Stimulated activated naive CD8-positive, alpha-beta T cell treated with anti-CD3 and anti-CD28 coated beads, Interleukin-15, amount 100 ng/mL, for 72 hours (primary cell): ENCODE results near the gene GTF2A1L.
"Not testable (repeated sequence)": the region's sequence is repeated elsewhere in the genome, so short reads cannot be mapped to it uniquely, and the experiment has no call there.

Experiments
- ATAC-seq: fragments of 150-1000 bp; cut with Tn5 transposase; 2 replicates; pipeline ENCODE4 v1.10.0; 2021; ENCODE audit warnings: mild to moderate bottlenecking, moderate library complexity
- DNase-seq, 2 donors: peaks; one replicate each; pipeline ENCODE4 v3.0.0; 2021 to 2022
- H3K27ac Mint-ChIP-seq, 2 donors: one replicate each; pipeline ENCODE4 v1.8.0; 2022; ENCODE audit warnings: mild to moderate bottlenecking in 2 of 2, mixed read lengths in 2 of 2, moderate library complexity in 2 of 2
- H3K27me3 Mint-ChIP-seq: one replicate; pipeline ENCODE4 v1.8.0; 2022; ENCODE audit warnings: mixed read lengths
- H3K4me1 Mint-ChIP-seq: one replicate; pipeline ENCODE4 v1.8.0; 2022; ENCODE audit warnings: mild to moderate bottlenecking, mixed read lengths
- H3K4me3 Mint-ChIP-seq, 2 donors: one replicate each; pipeline ENCODE4 v1.8.0; 2022; ENCODE audit warnings: mild to moderate bottlenecking in 2 of 2, mixed read lengths in 2 of 2, moderate library complexity in 1 of 2
- H3K9me3 Mint-ChIP-seq, 2 donors: one replicate each; pipeline ENCODE4 v1.8.0; 2022; ENCODE audit warnings: mixed read lengths in 2 of 2

The GTF2A1L gene

DNA sequence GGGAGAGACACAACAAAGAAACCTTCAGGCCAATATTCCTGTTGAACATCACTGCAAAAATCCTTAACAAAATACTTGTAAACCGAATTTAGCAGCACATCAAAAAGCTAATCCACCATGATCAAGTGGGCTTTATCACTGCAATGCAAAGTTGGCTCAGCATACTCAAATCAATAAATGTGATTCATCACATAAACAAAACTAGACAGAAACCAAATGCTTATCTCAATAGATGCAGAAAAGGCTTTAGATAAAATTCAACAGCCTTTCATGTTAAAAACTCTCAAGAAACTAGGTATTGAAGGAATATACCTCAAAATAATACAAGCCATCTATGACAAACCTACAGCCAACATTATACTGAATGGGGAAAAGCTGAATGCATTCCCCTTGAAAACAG, 20.6 kb downstream of the GTF2A1L start:
- no peak for ATAC-seq
- H3K4me1 Mint-ChIP-seq = no peaks in the 10 kb centered on the region
- peaks cover 27% of the 10 kb centered on the region for H3K27me3 Mint-ChIP-seq
- peaks cover 11 to 14% of the 10 kb centered on the region in 2 donors for H3K9me3 Mint-ChIP-seq
- no peak overlapping the region for H3K27ac Mint-ChIP-seq
- DNase-seq = no peak
- no peak overlapping the region for H3K4me3 Mint-ChIP-seq

DNA sequence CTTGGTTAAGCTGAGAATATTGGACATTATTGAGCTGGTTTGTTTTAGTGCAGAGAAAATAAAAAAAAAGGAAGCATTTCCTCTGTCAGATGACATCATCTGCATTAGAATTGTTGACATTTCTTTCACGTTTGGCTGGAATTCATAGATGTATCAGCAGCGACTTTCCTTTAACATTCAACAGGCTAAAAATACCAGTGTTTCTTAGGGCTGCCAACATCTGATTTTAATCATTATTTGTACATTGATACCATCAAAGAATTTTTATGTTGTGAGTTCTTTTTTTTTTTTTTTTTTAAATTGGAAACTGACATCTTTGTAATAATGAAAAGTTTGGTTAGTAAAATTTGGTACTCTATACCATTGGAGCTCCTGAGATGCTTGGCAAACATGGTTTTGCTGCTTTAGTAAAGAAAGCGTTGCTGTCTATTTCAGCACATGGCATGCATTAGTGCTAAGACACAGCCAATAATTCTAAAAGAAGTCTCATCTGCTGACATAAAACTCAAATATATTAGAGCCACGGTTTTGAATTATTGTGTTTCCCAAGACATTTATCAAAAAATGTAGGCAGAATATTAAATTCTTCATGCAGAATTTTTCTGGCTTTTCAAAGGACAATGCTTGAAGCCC, 33.6 kb downstream of the GTF2A1L start:
- H3K9me3 Mint-ChIP-seq = no peaks in the 10 kb centered on the region
- no peak overlapping the region for H3K4me3 Mint-ChIP-seq
- H3K27me3 Mint-ChIP-seq = no peaks in the 10 kb centered on the region
- no peak for DNase-seq
- H3K27ac Mint-ChIP-seq = no peak overlapping the region
- ATAC-seq = no peak
- H3K4me1 Mint-ChIP-seq = no peaks in the 10 kb centered on the region

DNA sequence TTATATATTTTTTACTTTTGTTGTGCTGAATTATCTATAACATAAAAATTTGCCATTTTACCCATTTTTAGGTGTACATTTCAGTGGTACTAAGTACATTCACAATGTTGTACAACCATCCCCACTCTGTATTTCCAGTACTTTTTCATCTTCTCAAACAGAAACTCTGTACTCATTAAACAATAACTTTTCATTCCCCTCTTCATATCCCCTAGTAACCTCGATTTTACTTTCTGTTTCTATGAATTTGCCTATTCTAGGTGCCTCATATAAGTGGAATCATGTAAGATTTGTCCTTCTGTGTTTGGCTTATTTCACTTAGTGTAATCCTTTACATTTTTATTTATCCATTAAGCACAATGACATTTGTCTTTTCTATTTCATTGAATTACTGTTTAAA, 51.3 kb downstream of the GTF2A1L start:
- Mint-ChIP-seq H3K4me3 (no peak overlapping the region), H3K27me3 (peaks cover 9% of the 10 kb centered on the region), H3K27ac (no peak overlapping the region), H3K9me3 (peaks cover 0 to 5% of the 10 kb centered on the region in 2 donors), H3K4me1 (no peaks in the 10 kb centered on the region)
- ATAC-seq = no peak
- DNase-seq = no peak

DNA sequence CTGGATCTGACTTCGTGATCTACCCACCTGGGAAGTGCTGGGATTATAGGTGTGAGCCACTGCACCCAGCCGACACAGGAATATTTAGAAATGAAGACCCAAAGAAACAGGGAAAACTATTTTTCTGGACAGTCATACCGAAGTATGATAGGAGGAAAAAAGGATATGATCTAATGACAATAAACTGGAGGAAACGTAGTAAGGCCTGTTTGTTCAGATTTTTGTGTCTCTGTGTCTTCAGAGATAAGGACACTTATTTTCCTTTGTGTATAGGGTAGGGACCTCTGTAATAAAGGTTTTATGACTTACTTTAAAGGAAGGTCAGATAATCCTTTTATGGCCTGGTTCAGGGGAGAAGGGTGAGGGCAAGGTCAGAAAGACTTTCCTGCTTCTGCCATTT, 55.9 kb downstream of the GTF2A1L start:
- no peaks in the 10 kb centered on the region for H3K4me1 Mint-ChIP-seq
- DNase-seq = no peak
- H3K9me3 Mint-ChIP-seq = no peaks in the 10 kb centered on the region
- no peak overlapping the region for H3K27ac Mint-ChIP-seq
- ATAC-seq = no peak
- peaks cover 8% of the 10 kb centered on the region for H3K27me3 Mint-ChIP-seq
- H3K4me3 Mint-ChIP-seq = no peak overlapping the region

DNA sequence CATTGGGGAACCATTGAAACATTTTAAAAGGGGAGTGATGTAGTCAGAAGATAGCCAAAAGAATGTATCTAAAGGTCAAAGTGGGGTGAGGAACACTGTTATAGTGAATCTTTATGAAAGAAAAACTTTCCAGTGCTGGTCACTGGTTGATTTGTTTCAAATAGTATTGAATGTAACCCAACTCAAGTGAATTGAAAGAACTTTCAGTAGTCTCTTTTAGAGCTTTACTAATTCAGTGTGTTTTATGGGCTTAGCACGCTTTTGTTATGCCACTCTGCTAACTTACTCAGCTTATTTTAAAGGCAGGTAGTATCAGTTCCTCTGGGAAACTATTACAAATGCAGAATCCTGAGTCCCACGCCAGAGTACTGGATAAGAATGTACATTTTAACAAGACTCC, 57.3 kb downstream of the GTF2A1L start:
- Mint-ChIP-seq H3K4me1 (no peaks in the 10 kb centered on the region), H3K27me3 (peaks cover 11% of the 10 kb centered on the region), H3K4me3 (no peak overlapping the region), H3K27ac (no peak overlapping the region), H3K9me3 (no peaks in the 10 kb centered on the region)
- DNase-seq = no peak
- ATAC-seq = no peak

DNA sequence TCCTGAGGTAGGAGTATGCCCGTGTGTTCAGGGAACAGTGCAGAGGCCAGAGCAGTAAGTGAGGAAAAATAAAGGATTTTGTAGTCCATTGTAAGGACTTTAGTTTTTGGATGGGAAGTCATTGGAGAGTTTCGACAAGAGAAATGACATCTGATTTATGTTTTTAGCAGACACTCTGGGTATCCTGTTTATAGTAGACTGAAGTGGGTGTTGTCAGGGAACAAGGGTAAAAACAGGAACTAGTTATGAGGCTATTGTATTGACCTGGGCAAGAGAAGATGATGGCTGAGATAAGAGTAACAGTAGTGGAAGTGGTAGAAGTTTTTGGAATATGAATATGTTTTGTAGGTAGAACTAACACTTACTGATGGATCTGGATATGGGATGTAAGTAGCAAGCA, 59.8 kb downstream of the GTF2A1L start:
- ATAC-seq = no peak
- DNase-seq = no peak
- no peak overlapping the region for H3K27ac Mint-ChIP-seq
- peaks cover 17% of the 10 kb centered on the region for H3K27me3 Mint-ChIP-seq
- H3K9me3 Mint-ChIP-seq = no peaks in the 10 kb centered on the region
- H3K4me3 Mint-ChIP-seq = no peak overlapping the region
- H3K4me1 Mint-ChIP-seq = no peaks in the 10 kb centered on the region

DNA sequence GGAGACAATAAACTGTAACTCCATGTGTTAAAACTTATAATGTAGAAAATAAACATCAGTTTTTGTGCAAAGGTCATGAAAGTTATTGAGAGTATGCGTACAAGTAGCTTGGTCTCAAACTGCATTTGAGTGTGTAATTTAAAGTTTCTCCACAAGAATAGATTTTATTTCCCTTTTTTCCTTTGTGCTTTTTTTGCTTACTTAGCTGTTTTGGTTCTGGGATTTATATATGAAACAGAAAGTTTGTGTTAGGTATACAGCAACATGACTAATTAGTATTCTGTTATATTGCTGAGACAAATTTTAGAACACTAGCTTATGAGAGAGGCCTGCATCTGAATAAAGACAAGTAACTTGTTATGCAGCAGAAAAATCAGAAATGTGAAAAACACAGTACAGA, 67.5 kb downstream of the GTF2A1L start:
- H3K27me3 Mint-ChIP-seq = peaks cover 4% of the 10 kb centered on the region
- no peaks in the 10 kb centered on the region for H3K9me3 Mint-ChIP-seq
- no peaks in the 10 kb centered on the region for H3K4me1 Mint-ChIP-seq
- ATAC-seq (no peak), DNase-seq (no peak)
- H3K4me3 Mint-ChIP-seq = no peak overlapping the region
- no peak overlapping the region for H3K27ac Mint-ChIP-seq

DNA sequence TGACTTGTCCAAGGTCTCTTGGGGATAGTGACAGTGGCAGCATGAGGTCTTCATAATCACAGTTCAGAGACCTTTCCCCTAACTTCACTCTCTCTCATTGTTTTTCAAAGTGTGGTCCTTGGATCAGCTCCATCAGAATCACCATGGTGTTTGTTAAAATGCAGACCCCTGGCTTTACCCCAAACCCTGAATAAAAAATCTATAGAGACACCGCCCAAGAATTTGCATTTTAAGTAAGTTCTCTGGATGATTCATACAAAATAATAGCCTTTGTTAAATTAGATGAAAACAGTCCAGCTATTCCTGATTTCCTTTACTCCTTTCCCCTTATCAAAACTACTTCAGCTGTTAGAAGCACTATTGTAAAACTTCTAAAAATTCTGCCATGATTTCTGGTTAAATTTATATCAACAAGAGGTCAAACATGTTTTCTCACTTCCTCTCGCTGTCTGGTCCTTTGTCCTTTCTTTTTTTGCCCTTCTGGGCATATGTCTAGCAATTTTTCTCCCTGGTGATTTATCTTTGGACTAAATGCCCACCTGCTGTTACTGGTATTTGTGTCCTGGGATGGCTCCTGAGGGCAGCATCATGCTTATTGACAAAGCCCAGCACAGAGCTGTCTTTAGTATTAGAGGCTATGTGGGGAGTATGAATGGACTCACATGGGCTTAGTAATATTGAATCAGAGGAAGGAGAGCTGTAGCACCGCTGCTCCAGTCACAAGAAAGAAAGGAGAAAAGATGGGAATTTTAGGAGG, 74.5 kb downstream of the GTF2A1L start:
- ATAC-seq (no peak), DNase-seq (no peak)
- no peaks in the 10 kb centered on the region for H3K4me1 Mint-ChIP-seq
- no peaks in the 10 kb centered on the region for H3K9me3 Mint-ChIP-seq
- no peak overlapping the region for H3K27ac Mint-ChIP-seq
- H3K27me3 Mint-ChIP-seq = no peaks in the 10 kb centered on the region
- H3K4me3 Mint-ChIP-seq = no peak overlapping the region

DNA sequence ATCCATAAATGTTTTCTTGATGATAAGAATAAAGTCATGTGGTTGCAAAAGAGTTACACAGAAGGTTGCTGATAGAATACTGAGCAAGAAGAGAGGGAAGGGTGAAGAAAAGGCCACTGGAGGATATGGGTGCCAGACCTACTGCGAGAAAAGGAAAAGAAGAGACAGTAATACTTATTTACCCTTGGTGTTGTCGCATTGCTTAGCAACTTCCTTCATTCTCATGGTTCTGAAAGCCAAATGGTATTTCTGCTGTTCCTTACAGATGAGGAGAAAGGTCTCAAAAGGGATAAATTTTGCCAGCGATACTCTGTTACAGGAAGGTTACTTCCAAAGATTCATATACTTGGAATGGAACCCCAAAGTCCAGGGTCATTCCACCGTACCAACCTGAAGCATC, 75.4 kb downstream of the GTF2A1L start:
- no peaks in the 10 kb centered on the region for H3K27me3 Mint-ChIP-seq
- H3K4me3 Mint-ChIP-seq = no peak overlapping the region
- H3K9me3 Mint-ChIP-seq = no peaks in the 10 kb centered on the region
- H3K4me1 Mint-ChIP-seq = no peaks in the 10 kb centered on the region
- ATAC-seq (no peak), DNase-seq (no peak)
- H3K27ac Mint-ChIP-seq = no peak overlapping the region

DNA sequence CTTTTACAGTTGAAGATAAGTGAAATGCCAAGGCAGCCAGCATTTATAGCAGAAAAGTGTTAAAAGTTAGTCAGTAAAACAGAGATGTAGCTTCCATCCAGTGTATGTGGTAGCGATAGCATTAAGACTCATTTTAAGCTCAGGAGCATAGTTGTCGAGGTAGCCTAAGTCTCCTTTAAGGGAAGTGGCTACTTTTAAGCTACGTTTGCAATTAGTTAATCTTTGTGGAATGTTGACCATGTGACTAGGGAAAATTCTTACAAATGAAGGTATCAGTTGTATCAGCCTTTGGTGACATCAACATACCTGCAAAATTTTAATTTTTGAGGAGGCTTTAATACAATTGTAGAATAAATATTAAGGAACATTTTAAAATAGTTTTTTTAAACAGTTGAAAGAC, 76.0 kb downstream of the GTF2A1L start:
- Mint-ChIP-seq H3K27ac (no peak overlapping the region), H3K9me3 (no peaks in the 10 kb centered on the region), H3K4me3 (no peak overlapping the region), H3K27me3 (no peaks in the 10 kb centered on the region), H3K4me1 (no peaks in the 10 kb centered on the region)
- DNase-seq (no peak), ATAC-seq (no peak)

DNA sequence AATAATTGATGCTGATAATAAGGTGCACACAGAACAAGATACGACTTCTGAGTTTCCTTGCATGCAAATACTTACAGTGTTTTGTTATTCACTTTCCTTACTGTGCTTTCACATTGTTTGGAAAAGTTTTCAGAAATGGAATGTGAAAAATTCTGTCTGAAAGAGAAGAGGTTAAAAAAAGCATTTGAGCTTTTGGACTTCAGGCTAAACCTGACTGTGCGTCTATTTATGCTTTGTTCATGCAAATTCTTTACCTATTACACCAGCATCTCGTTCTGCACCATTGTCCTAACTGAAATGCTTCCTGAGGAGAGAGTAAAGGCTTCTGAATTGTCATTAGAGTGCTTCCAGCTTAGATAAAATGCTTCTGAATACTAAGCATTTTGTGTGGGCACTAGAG, 76.5 kb downstream of the GTF2A1L start:
- DNase-seq (no peak), ATAC-seq (no peak)
- no peak overlapping the region for H3K4me3 Mint-ChIP-seq
- H3K27me3 Mint-ChIP-seq = no peaks in the 10 kb centered on the region
- no peaks in the 10 kb centered on the region for H3K9me3 Mint-ChIP-seq
- no peak overlapping the region for H3K27ac Mint-ChIP-seq
- no peaks in the 10 kb centered on the region for H3K4me1 Mint-ChIP-seq

DNA sequence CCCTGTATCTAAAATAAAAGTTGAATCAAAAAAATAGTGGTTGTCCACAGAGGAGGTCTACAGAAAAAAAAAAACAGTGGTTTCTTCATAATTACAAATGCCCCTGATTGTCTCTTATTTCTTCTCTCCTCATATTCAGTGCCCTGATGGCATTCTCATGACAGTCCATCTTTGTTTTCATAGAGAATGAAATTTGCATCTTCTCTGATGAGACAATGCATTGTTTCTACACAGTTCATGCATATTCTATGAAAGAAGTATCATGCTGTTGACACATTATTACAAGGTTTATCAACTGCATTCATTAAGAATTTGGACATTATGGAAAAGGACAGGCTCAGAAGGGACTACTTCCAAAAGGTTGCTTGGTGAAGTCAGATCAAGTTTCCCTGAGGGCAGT, 78.3 kb downstream of the GTF2A1L start:
- H3K9me3 Mint-ChIP-seq = no peaks in the 10 kb centered on the region
- no peaks in the 10 kb centered on the region for H3K27me3 Mint-ChIP-seq

DNA sequence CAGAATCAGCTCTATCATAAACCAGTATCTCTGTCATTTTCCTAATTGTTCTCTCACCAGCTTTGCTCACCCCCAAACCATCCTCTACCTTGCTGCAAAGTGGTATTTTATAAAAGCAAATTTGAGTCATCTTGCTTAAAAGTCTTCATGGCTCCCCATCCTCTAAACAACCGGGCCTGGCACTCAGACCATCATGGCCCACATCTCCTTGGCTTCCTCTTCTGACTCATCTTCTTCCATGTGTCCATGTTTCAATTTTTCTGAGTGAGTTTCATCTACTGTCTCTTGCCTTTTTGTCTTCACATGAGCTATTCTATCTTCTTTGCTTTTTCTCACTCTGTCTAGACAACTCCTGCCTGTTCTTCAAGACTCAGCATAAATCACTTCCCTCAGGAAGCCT, 79.2 kb downstream of the GTF2A1L start:
- DNase-seq (no peak), ATAC-seq (no peak)
- Mint-ChIP-seq H3K4me3 (no peak overlapping the region), H3K27ac (no peak overlapping the region), H3K27me3 (no peaks in the 10 kb centered on the region), H3K9me3 (no peaks in the 10 kb centered on the region), H3K4me1 (no peaks in the 10 kb centered on the region)

More for the DNA sequence above, 78.3 kb downstream of the GTF2A1L start:
- Mint-ChIP-seq H3K4me1 (no peaks in the 10 kb centered on the region), H3K27ac (no peak overlapping the region), H3K4me3 (no peak overlapping the region)
- ATAC-seq (no peak), DNase-seq (no peak)

DNA sequence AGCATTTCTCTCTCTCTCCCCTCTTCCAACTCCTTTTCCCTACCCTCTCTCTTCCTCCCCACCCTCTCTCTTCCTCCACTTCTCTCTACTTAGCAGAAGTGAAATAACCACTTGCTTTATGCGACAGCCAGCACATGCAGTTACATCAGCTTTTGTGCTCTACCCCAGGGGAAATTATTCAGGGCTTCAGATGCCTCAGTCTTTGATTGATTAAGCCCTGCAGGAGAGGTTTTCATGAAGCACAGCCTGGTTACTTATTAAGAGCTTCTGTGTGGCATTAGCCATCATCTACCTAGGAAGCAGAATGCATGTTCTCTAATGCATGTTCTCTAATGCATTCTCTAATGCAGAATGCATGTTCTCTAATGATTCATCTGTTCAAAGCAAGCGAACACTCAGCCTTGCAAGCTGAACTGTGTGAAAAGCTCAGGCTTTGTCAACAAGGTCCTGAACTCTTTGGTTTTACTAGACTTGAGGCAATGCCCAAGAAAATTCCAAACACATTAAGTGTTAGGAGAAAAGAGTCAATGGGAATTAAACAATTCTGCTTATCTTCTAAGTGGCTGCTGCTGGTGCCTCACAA, 81.8 kb downstream of the GTF2A1L start:
- no peak for ATAC-seq
- DNase-seq = no peak
- H3K27ac Mint-ChIP-seq = no peak overlapping the region
- H3K9me3 Mint-ChIP-seq = peaks cover 0 to 3% of the 10 kb centered on the region in 2 donors
- no peak overlapping the region for H3K4me3 Mint-ChIP-seq
- H3K27me3 Mint-ChIP-seq = no peaks in the 10 kb centered on the region
- no peaks in the 10 kb centered on the region for H3K4me1 Mint-ChIP-seq

DNA sequence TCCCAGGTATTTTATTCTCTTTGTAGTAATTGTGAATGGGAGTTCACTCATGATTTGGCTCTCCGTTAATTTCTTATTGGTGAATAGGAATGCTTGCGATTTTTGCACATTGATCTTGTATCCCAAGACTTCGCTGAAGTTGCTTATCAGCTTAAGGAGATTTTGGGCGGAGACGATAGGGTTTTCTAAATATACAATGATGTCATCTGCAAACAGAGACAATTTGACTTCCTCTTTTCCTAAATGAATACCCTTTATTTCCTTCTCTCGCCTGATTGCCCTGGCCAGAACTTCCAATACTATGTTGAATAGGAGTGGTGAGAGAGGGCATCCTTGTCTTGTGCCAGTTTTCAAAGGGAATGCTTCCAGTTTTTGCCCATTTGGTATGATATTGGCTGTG, 86.0 kb downstream of the GTF2A1L start:
- not testable (repeated sequence) for H3K27me3 Mint-ChIP-seq, ATAC-seq, H3K27ac Mint-ChIP-seq, H3K4me1 Mint-ChIP-seq, DNase-seq, H3K4me3 Mint-ChIP-seq
- H3K9me3 Mint-ChIP-seq = peaks cover 12 to 15% of the 10 kb centered on the region in 2 donors

DNA sequence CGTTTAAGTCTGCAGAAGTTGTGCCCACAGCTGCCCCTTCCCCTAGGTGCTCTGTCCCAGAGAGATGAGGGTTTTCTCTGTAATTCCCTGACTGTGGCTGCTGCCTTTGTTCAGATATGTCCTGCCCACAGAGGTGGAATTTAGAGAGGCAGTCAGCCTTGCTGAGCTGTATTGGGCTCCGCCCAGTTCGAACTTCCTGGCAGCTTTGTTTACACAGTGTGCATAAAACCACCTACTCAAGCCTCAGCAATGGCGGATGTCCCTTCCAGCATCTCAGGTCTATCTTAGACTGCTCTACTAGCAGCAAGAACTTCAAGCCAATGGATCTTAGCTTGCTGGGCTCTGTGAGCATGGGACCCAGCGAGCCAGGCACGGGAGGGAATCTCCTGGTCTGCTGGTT, 89.8 kb downstream of the GTF2A1L start:
- H3K4me1 Mint-ChIP-seq = no peaks in the 10 kb centered on the region
- peaks cover 10% of the 10 kb centered on the region for H3K27me3 Mint-ChIP-seq
- H3K4me3 Mint-ChIP-seq = no peak overlapping the region
- no peak overlapping the region for H3K27ac Mint-ChIP-seq
- ATAC-seq (no peak), DNase-seq (no peak)
- H3K9me3 Mint-ChIP-seq = peaks cover 12 to 15% of the 10 kb centered on the region in 2 donors
